Activated naive CD8-positive, alpha-beta T cell treated with anti-CD3 and anti-CD28 coated beads, Interleukin-2, amount 10 ng/mL, durations not matched to agents 7 days and 5 days (primary cell): ENCODE data around the gene ANKRD13B. TPM values are rescaled to one million over a fixed set of nuclear protein-coding genes. Genes with fewer than 3 reads are reported as not detected.

Source experiments
- total RNA-seq, 2 experiments: library from RNA; stranded (reverse); gene quantifications; one replicate each; pipeline ENCODE4 v1.2.3, GENCODE V29; 2021

The ANKRD13B gene
- total RNA-seq, 2 experiments from 2014 or later = 6.0 to 7.9 TPM

Other genes starting within 250 kb of the ANKRD13B start
- gene TAOK1, start 202.8 kb upstream of the ANKRD13B start, total RNA-seq = 10 to 100 TPM; 51.6 to 52.8 TPM
- 10 to 100 TPM; 20.0 to 20.4 TPM for gene ABHD15, start 26.1 kb upstream of the ANKRD13B start, total RNA-seq
- 100 to 1,000 TPM; 154 to 155 TPM for gene TP53I13, start 24.4 kb upstream of the ANKRD13B start, total RNA-seq
- 10 to 100 TPM; 73.3 to 73.4 TPM for gene GIT1, start 3.5 kb upstream of the ANKRD13B start, total RNA-seq
- 1 to 10 TPM; 8.2 to 9.0 TPM for gene CORO6, start 29.8 kb downstream of the ANKRD13B start, total RNA-seq